ENCODE measurements around the gene PNPLA7.

GRCh38 chr9:137487454-137488326, 62.5 kb downstream of the PNPLA7 start:
- TF ChIP-seq EP300 (IDR thresholded peaks at IDR 0.05) (no peak), CTCF (IDR thresholded peaks at IDR 0.05) (no peak), POLR2A (IDR thresholded peaks at IDR 0.05) (no peak)
